Raji (cell line): ENCODE results near the gene TERT.

ENCODE experiments used
- POLR2A ChIP-seq: IDR thresholded peaks from 2 replicates; pipeline ENCODE4 v1.6.1; 2011; ENCODE audit warnings: low read depth, low read length, control low read depth; ENCODE audit not compliant: insufficient read depth

Gene TERT

GRCh38 chr5:1304033-1304432 is 9.2 kb upstream of the TERT start:
- no peak for TF ChIP-seq POLR2A

- TF ChIP-seq POLR2A, result no peak
Observed at GRCh38 chr5:1302258-1302657, 7.4 kb upstream of the TERT start.

GRCh38 chr5:1300581-1301083 is 5.8 kb upstream of the TERT start:
- no peak for TF ChIP-seq POLR2A

- TF ChIP-seq POLR2A, result no peak
Observed at GRCh38 chr5:1299961-1300360, 5.1 kb upstream of the TERT start.

GRCh38 chr5:1299511-1299850 is 4.6 kb upstream of the TERT start:
- no peak for TF ChIP-seq POLR2A

GRCh38 chr5:1298723-1299510 is 4.0 kb upstream of the TERT start:
- TF ChIP-seq POLR2A, result no peak

- no peak for TF ChIP-seq POLR2A
Observed at GRCh38 chr5:1298067-1298551, 3.2 kb upstream of the TERT start.

- TF ChIP-seq POLR2A, result no peak; the same call in 1 of the 2 replicates
Observed at GRCh38 chr5:1297243-1297642, 2.4 kb upstream of the TERT start.

GRCh38 chr5:1295650-1296037 is 776 bp upstream of the TERT start:
- no peak for TF ChIP-seq POLR2A

GRCh38 chr5:1294206-1294834 is 548 bp downstream of the TERT start:
- TF ChIP-seq POLR2A, result no peak; the same call in 1 of the 2 replicates

- no peak for TF ChIP-seq POLR2A
Observed at GRCh38 chr5:1293416-1294205, 1.3 kb downstream of the TERT start.

GRCh38 chr5:1292846-1293415 is 1.9 kb downstream of the TERT start:
- TF ChIP-seq POLR2A, result no peak

GRCh38 chr5:1292139-1292538 is 2.7 kb downstream of the TERT start:
- TF ChIP-seq POLR2A, result no peak

- TF ChIP-seq POLR2A, result no peak
Observed at GRCh38 chr5:1291611-1292080, 3.2 kb downstream of the TERT start.
